GM13976 (cell line): ENCODE measurements around the gene ZCWPW1.

Experiments used
- DNase-seq: peaks from one replicate; pipeline ENCODE4 v3.0.0; 2012; ENCODE audit warnings: low spot score
- CTCF ChIP-seq: IDR thresholded peaks from 2 replicates; pipeline ENCODE4 v1.5.1; 2012; ENCODE audit warnings: borderline replicate concordance, mild to moderate bottlenecking; ENCODE audit not compliant: insufficient read depth; ENCODE audit errors: extremely low read depth, missing control alignments, control extremely low read depth
- in situ Hi-C: fragments of 300-500 bp; cut with MboI; formaldehyde crosslinking; loops from one replicate; pipeline ENCODE4 v1.12.0; 2022; ENCODE audit warnings: low sequenced_read_pairs, mixed read lengths, inconsistent platforms; ENCODE audit not compliant: unreplicated experiment

ZCWPW1 gene

GRCh38 chr7:100427762-100428198, 723 bp downstream of the ZCWPW1 start:
- DNase-seq, result no peak
- in situ Hi-C loops, result no loop called here
- TF ChIP-seq CTCF, result no peak

GRCh38 chr7:100426516-100426915, 2.0 kb downstream of the ZCWPW1 start:
- DNase-seq, result no peak
- TF ChIP-seq CTCF, result no peak
- in situ Hi-C loops, result no loop called here

- no peak for DNase-seq
- TF ChIP-seq CTCF, result no peak
- in situ Hi-C loops, result no loop called here
Measured at GRCh38 chr7:100425347-100425746, 3.2 kb downstream of the ZCWPW1 start.

GRCh38 chr7:100423315-100423714, 5.2 kb downstream of the ZCWPW1 start:
- peak; percentile 37 for DNase-seq
- no peak for TF ChIP-seq CTCF
- in situ Hi-C loops, result no loop called here

GRCh38 chr7:100419660-100420226, 8.8 kb downstream of the ZCWPW1 start:
- in situ Hi-C loops, result no loop called here
- no peak for DNase-seq
- TF ChIP-seq CTCF, result no peak

- in situ Hi-C loops, result no loop called here
- no peak for DNase-seq
Measured at GRCh38 chr7:100418930-100419659, 9.4 kb downstream of the ZCWPW1 start.

More at GRCh38 chr7:100418930-100419659, 9.4 kb downstream of the ZCWPW1 start:
- no peak for TF ChIP-seq CTCF
